Transverse colon (tissue), 4 donors: Measurements from ENCODE around the gene OSCP1.

Experiments used
- CTCF ChIP-seq, 5 experiments: fragments of 200-600 bp in 3 of 5; fragments of 450-650 bp in 2 of 5; sonication (generic) in 3 of 5; IDR thresholded peaks; 1 replicate in 2 of 5; 2 replicates in 3 of 5; pipeline ENCODE4 v1.5.1; 2016 to 2017; ENCODE audit warnings: antibody characterized with exemption in 5 of 5, inconsistent platforms in 3 of 5, mild to moderate bottlenecking in 2 of 5, moderate library complexity in 1 of 5
- EP300 ChIP-seq: sonication (generic); formaldehyde crosslinking; IDR thresholded peaks from one replicate; pipeline ENCODE4 v1.6.1; 2017; ENCODE audit warnings: antibody characterized with exemption, low read depth
- POLR2A ChIP-seq: fragments of 450-650 bp; IDR thresholded peaks from one replicate; pipeline ENCODE4 v1.6.1; 2016; ENCODE audit warnings: antibody characterized with exemption, mild to moderate bottlenecking, moderate library complexity
- POLR2AphosphoS5 ChIP-seq, 3 donors: sonication (generic); formaldehyde crosslinking; IDR thresholded peaks; one replicate each; pipeline ENCODE4 v1.6.1; 2016; ENCODE audit warnings: antibody characterized with exemption in 3 of 3

- no peak for TF ChIP-seq CTCF (IDR thresholded peaks at IDR 0.05)
- no peak for TF ChIP-seq POLR2AphosphoS5 (IDR thresholded peaks at IDR 0.05)
- TF ChIP-seq POLR2A, result no peak
- no peak for TF ChIP-seq EP300
These were observed 7.0 kb downstream of the OSCP1 start for GRCh38 chr1:36443297-36443696.
